ENCODE data around the gene IFI6.

Gene IFI6

DNA sequence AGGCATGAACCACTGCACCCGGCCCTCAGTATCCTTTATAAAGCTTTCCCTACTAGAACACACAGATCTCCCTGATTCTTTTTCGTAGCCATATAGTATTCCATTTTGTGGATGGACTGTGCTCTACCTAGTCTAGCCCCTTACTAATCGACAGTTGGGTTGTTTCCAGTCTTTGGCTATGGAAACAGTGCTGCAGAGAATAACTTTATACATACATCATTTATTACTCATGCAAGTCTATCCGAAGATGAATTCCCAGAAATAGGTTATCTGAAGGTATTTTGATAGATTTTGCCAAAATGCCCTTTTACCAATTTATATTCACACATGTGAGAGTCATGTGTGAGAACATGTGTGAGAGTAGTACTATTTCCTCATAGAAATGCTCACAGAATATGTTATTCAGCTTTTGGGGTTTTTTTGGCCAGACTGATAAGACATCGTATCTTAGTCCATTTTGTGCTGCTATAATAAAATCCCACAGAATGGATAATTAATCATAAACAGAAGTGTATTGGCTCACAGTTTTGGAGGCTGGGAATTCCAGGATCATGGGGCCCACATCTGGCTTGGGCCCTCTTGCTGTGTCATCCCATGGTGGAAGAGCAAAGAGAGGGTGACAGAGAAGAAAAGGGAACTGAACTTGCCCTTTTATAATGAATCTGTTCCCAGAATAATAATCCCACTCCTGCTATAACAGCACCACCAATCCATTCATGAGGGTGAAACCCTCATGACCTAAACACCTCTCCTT lies 19.7 kb downstream of the IFI6 start:
- DNase-seq (ENCODE audit: insufficient read length, low spot score), result no peak
- TF ChIP-seq SPI1 (IDR thresholded peaks at IDR 0.05; ENCODE audit: low read depth, low read length), result 0 out of 2 replicates have a peak, but pooled peaks have one; percentile 29
- no peak for TF ChIP-seq POLR2A (IDR thresholded peaks at IDR 0.05; ENCODE audit: low read depth, low read length)
- FAIRE-seq, result peak; percentile 81

DNA sequence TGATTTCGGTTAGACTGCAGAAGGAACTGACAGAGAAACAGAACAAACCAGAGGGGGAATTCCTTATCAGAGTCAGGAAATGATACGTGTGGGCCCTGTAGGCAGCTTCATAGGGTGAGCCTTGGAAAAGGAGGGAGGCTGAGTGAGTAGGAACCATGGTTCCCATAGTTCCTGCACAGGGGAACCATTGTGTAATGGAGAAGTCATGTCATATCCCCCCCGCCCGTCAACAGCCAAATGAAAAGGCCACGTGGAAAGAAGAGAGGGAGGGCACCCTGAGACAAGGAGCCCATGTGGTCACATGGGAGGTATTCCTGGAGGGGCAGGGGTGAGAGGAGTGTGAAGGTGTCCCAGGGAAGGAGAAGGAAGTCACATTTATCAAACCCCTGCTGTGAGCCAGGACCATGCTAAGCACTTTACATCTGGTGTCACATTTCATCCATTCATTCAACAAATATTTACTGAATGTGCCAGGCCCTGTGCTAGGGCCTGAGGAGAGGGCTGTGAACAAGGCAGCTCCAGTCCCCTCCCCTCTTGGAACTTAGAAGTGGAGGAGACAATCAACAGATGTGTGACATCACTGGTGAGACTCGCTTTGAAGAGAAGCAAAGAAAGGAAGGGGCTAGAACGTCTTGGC lies 21.3 kb downstream of the IFI6 start:
- no peak for TF ChIP-seq PAX5 (IDR thresholded peaks at IDR 0.05; ENCODE audit: insufficient read depth, low read length, severe bottlenecking)
- TF ChIP-seq POU2F2 (IDR thresholded peaks at IDR 0.05; ENCODE audit: low read depth, low read length), result no peak
- TF ChIP-seq SPI1 (IDR thresholded peaks at IDR 0.05; ENCODE audit: low read depth, low read length), result no peak
- no peak for TF ChIP-seq TAF1 (IDR thresholded peaks at IDR 0.05; ENCODE audit: low read depth, low read length)
- no peak for TF ChIP-seq POLR2AphosphoS5 (IDR thresholded peaks at IDR 0.05; ENCODE audit: low read depth, low read length)
- TF ChIP-seq POLR2A (IDR thresholded peaks at IDR 0.05; ENCODE audit: low read depth, low read length), result no peak
- FAIRE-seq, result peak; percentile 38

DNA sequence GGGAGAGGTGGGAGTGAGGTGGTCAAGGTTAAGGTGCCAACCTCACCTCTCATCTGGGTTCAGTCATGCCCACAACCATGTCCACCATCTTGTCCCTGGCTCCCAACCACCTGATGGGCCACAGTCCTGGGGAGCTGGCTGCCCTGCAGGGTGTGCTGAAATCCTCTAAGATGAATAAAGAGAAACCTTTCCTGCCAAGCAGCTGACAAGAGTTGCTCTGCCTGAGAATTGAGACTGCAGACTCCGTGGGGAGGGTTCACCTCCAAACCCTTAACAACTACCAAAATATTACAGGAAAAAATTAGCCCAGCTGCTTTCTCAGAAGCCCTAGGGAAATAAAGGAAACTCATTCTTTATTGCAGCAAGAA lies 21.8 kb downstream of the IFI6 start:
- TF ChIP-seq SPI1 (IDR thresholded peaks at IDR 0.05; ENCODE audit: low read depth, low read length), result no peak
- TF ChIP-seq POLR2A (IDR thresholded peaks at IDR 0.05; ENCODE audit: low read depth, low read length), result no peak
- no peak for TF ChIP-seq POLR2AphosphoS5 (IDR thresholded peaks at IDR 0.05; ENCODE audit: low read depth, low read length)
- no peak for FAIRE-seq
- no peak for DNase-seq (ENCODE audit: insufficient read length, low spot score)

More for the DNA sequence above, 21.3 kb downstream of the IFI6 start:
- DNase-seq (ENCODE audit: insufficient read length, low spot score), result no peak

DNA sequence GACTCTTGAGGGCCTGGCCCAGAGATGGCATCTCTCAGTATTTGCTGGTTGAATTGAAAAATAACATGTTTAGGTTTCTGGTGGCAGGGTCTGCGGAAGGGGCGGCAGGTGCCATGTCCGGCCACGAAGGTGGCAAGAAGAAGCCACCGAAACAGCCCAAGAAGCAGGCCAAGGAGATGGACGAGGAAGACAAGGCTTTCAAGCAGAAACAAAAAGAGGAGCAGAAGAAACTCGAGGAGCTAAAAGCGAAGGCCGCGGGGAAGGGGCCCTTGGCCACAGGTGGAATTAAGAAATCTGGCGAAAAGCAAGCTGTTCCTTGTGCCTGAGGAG lies 22.7 kb downstream of the IFI6 start:
- TF ChIP-seq POLR2A (IDR thresholded peaks at IDR 0.05; ENCODE audit: low read depth, low read length) (no peak), SPI1 (IDR thresholded peaks at IDR 0.05; ENCODE audit: low read depth, low read length) (no peak)
- DNase-seq (ENCODE audit: insufficient read length, low spot score) (no peak), FAIRE-seq (no peak)

GRCh38 chr1:27648602-27649305 lies 23.2 kb downstream of the IFI6 start:
- TF ChIP-seq SPI1 (IDR thresholded peaks at IDR 0.05; ENCODE audit: low read depth, low read length) (no peak), PAX5 (IDR thresholded peaks at IDR 0.05; ENCODE audit: insufficient read depth, low read length, severe bottlenecking) (no peak), TAF1 (IDR thresholded peaks at IDR 0.05; ENCODE audit: low read depth, low read length) (no peak), POLR2A (IDR thresholded peaks at IDR 0.05; ENCODE audit: low read depth, low read length) (no peak), POU2F2 (IDR thresholded peaks at IDR 0.05; ENCODE audit: low read depth, low read length) (no peak), POLR2AphosphoS5 (IDR thresholded peaks at IDR 0.05; ENCODE audit: low read depth, low read length) (no peak)
- FAIRE-seq, result no peak
- no peak for DNase-seq (ENCODE audit: insufficient read length, low spot score)

- FAIRE-seq (no peak), DNase-seq (ENCODE audit: insufficient read length, low spot score) (no peak)
- TF ChIP-seq SPI1 (IDR thresholded peaks at IDR 0.05; ENCODE audit: low read depth, low read length), result no peak
- no peak for TF ChIP-seq PAX5 (IDR thresholded peaks at IDR 0.05; ENCODE audit: insufficient read depth, low read length, severe bottlenecking)
- no peak for TF ChIP-seq POLR2AphosphoS5 (IDR thresholded peaks at IDR 0.05; ENCODE audit: low read depth, low read length)
- no peak for TF ChIP-seq TAF1 (IDR thresholded peaks at IDR 0.05; ENCODE audit: low read depth, low read length)
- no peak for TF ChIP-seq POU2F2 (IDR thresholded peaks at IDR 0.05; ENCODE audit: low read depth, low read length)
- no peak for TF ChIP-seq POLR2A (IDR thresholded peaks at IDR 0.05; ENCODE audit: low read depth, low read length)
Observed at GRCh38 chr1:27647328-27647727, 24.7 kb downstream of the IFI6 start.

DNA sequence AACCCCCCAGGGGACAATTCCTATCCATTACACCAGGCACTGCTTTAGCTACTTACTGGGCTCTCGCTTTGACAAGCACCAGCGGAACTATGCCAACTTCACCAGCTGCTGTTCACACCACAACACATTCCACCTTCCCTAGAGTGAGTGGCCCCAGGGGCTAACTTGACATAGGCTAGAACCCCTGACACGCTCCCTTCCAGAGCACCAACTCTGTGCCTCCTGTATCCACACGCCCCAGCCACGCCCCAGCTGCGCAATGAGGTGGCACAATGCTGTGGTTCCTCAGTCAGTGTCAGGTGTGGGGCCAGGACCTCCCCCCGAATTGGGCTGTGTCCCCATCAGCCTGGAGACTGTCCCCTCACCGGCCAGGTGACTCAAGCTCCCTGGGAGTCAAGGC lies 25.3 kb downstream of the IFI6 start:
- DNase-seq (ENCODE audit: insufficient read length, low spot score), result no peak
- TF ChIP-seq POLR2AphosphoS5 (IDR thresholded peaks at IDR 0.05; ENCODE audit: low read depth, low read length) (no peak), PAX5 (IDR thresholded peaks at IDR 0.05; ENCODE audit: insufficient read depth, low read length, severe bottlenecking) (no peak), SPI1 (IDR thresholded peaks at IDR 0.05; ENCODE audit: low read depth, low read length) (no peak), POLR2A (IDR thresholded peaks at IDR 0.05; ENCODE audit: low read depth, low read length) (no peak), POU2F2 (IDR thresholded peaks at IDR 0.05; ENCODE audit: low read depth, low read length) (no peak), TAF1 (IDR thresholded peaks at IDR 0.05; ENCODE audit: low read depth, low read length) (no peak)

DNA sequence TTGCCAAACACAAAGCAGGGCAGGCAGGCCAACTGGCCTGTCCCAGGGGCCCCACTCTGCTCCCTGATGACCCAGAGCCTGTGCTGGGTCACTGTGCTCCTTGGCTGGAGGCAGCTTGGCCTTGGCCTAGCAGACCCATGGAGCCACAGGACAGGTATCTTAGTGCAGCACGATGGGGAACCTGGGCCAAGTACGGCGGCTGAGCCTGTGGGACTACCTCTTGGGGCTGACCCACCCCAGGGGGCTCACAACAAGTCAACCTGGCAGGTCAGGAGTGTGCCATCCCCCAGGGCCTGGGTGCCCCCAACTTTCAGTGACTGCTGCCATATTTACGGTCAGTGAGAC lies 26.9 kb downstream of the IFI6 start:
- FAIRE-seq (no peak), DNase-seq (ENCODE audit: insufficient read length, low spot score) (no peak)
- TF ChIP-seq POLR2AphosphoS5 (IDR thresholded peaks at IDR 0.05; ENCODE audit: low read depth, low read length) (no peak), POLR2A (IDR thresholded peaks at IDR 0.05; ENCODE audit: low read depth, low read length) (no peak), POU2F2 (IDR thresholded peaks at IDR 0.05; ENCODE audit: low read depth, low read length) (no peak), TAF1 (IDR thresholded peaks at IDR 0.05; ENCODE audit: low read depth, low read length) (no peak), SPI1 (IDR thresholded peaks at IDR 0.05; ENCODE audit: low read depth, low read length) (no peak), PAX5 (IDR thresholded peaks at IDR 0.05; ENCODE audit: insufficient read depth, low read length, severe bottlenecking) (no peak)

More for the DNA sequence above, 25.3 kb downstream of the IFI6 start:
- no peak for FAIRE-seq

DNA sequence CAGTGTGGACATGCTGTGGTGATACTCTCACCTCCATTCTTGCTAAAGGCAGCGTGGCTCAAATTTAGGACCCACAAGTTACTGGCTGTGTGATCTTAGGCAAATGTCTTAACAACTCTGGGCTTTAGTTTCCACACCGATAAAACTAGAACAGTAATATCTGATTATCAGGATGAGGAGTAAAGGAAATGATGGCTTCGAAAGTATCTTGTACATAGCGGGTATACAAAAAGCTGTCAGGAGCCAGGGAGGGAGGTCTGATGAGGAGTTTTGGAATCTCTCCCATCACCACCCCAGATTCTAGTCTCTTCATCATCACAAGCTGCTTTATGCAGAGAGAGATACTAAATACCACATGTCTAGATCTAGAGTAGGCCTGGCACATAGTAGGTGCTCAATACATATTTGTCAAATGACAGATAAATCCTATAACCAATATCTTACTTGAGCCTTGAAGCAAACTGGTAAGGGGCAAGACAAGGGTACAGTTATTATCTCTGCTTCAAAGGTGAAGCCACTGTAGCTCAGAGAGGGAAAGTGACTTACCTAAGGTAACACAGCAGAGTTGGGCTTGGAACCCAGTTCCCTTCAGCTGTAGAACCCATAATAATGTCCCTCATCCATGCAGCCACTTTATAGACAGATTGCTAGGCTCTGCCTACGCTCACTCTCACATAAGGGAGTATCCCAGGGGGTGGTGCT lies 27.5 kb downstream of the IFI6 start:
- FAIRE-seq, result peak; percentile 66
- DNase-seq (ENCODE audit: insufficient read length, low spot score), result no peak

More for the DNA sequence above, 27.5 kb downstream of the IFI6 start:
- TF ChIP-seq POLR2AphosphoS5 (IDR thresholded peaks at IDR 0.05; ENCODE audit: low read depth, low read length) (no peak), POU2F2 (IDR thresholded peaks at IDR 0.05; ENCODE audit: low read depth, low read length) (no peak), PAX5 (IDR thresholded peaks at IDR 0.05; ENCODE audit: insufficient read depth, low read length, severe bottlenecking) (no peak), POLR2A (IDR thresholded peaks at IDR 0.05; ENCODE audit: low read depth, low read length) (no peak), TAF1 (IDR thresholded peaks at IDR 0.05; ENCODE audit: low read depth, low read length) (no peak), SPI1 (IDR thresholded peaks at IDR 0.05; ENCODE audit: low read depth, low read length) (no peak)
